K562 (cell line): Measurements from ENCODE around the gene RABL2B.

Experiments used
- CTCF ChIP-seq, 3 experiments: IDR thresholded peaks in 2 of 3; conservative IDR thresholded peaks in 1 of 3; 2 replicates each; pipeline ENCODE4 v1.5.1; 2011 to 2012; ENCODE audit warnings: low read length in 3 of 3, mild to moderate bottlenecking in 3 of 3, control low read depth in 2 of 3, improper control_type of control experiment in 1 of 3, inconsistent platforms in 1 of 3, low read depth in 1 of 3, mixed read lengths in 1 of 3, moderate library complexity in 1 of 3; ENCODE audit not compliant: insufficient read depth in 2 of 3
- DLX4 ChIP-seq: fragments of 250-450 bp; sonication (Bioruptor Pico); IDR thresholded peaks from 2 replicates; pipeline ENCODE4 v1.6.1; 2021; ENCODE audit warnings: mild to moderate bottlenecking
- EP300 ChIP-seq: IDR thresholded peaks from 2 replicates; pipeline ENCODE4 v1.6.1; 2012; ENCODE audit warnings: low read length, improper control_type of control experiment
- GABPB1 ChIP-seq: sonication (generic); formaldehyde crosslinking; IDR thresholded peaks from 2 replicates; pipeline ENCODE4 v1.8.0; 2022; ENCODE audit warnings: mild to moderate bottlenecking, missing genetic modification reagents
- MAX ChIP-seq: sonication (generic); formaldehyde crosslinking; IDR thresholded peaks from 2 replicates; pipeline ENCODE4 v1.9.0; 2022; ENCODE audit warnings: mild to moderate bottlenecking, missing genetic modification reagents
- NR3C1 ChIP-seq: sonication (generic); formaldehyde crosslinking; IDR thresholded peaks from 2 replicates; pipeline ENCODE4 v1.8.1; 2022; ENCODE audit warnings: missing genetic modification reagents
- POLR2AphosphoS5 ChIP-seq: IDR thresholded peaks from 2 replicates; pipeline ENCODE4 v1.6.1; 2011; ENCODE audit warnings: mild to moderate bottlenecking, low read depth, low read length, moderate library complexity; ENCODE audit not compliant: control insufficient read depth, insufficient read depth
- REST ChIP-seq, 2 experiments: fragments of 450-650 bp; formaldehyde crosslinking in 1 of 2; IDR thresholded peaks; 2 replicates each; pipeline versions ENCODE4 v1.4.0 to v1.6.1; 2014 to 2020; ENCODE audit warnings: mild to moderate bottlenecking in 2 of 2, borderline replicate concordance in 1 of 2, low read depth in 1 of 2
- YY1 ChIP-seq, 3 experiments: IDR thresholded peaks; 2 replicates each; pipeline ENCODE4 v1.6.1; 2011; ENCODE audit warnings: low read length in 2 of 3, mild to moderate bottlenecking in 2 of 3, moderate library complexity in 2 of 3, borderline replicate concordance in 1 of 3, control low read depth in 1 of 3, low read depth in 1 of 3; ENCODE audit not compliant: insufficient read depth in 3 of 3, insufficient replicate concordance in 2 of 3, control insufficient read depth in 1 of 3, insufficient read length in 1 of 3; ENCODE audit errors: extremely low read depth in 1 of 3
- ZNF124 ChIP-seq: sonication (generic); formaldehyde crosslinking; IDR thresholded peaks from 2 replicates; pipeline ENCODE4 v1.8.1; 2022; ENCODE audit warnings: missing genetic modification reagents
- ZNF766 ChIP-seq: fragments of 200-800 bp; sonication (Bioruptor generic); conservative IDR thresholded peaks from 2 replicates; pipeline ENCODE4 v1.6.1; 2016; ENCODE audit warnings: missing genetic modification characterization, missing compliant biosample characterization
- ZSCAN29 ChIP-seq: fragments of 450-650 bp; IDR thresholded peaks from 2 replicates; pipeline ENCODE4 v1.6.1; 2017

GRCh38 chr22:50735739-50736030, 47.8 kb downstream of the RABL2B start:
- TF ChIP-seq ZNF124 (CRISPR knock-in tag) (no peak), GABPB1 (no peak), YY1 (IDR thresholded peaks at IDR 0.05; ENCODE audit: borderline replicate concordance in 1 of 3, control insufficient read depth in 1 of 3, extremely low read depth in 1 of 3, insufficient read depth in 3 of 3, insufficient read length in 1 of 3, insufficient replicate concordance in 2 of 3, low read depth in 1 of 3, low read length in 2 of 3) (no peak), ZSCAN29 (no peak), POLR2AphosphoS5 (no peak), MAX (CRISPR knock-in tag) (no peak), CTCF (IDR thresholded peaks at IDR 0.05 in 2 of 3, conservative IDR thresholded peaks at IDR 0.05 in 1 of 3; ENCODE audit: insufficient read depth in 2 of 3, low read depth in 1 of 3, low read length in 3 of 3) (no peak), NR3C1 (CRISPR knock-in tag) (no peak), REST (IDR thresholded peaks at IDR 0.05; ENCODE audit: borderline replicate concordance) (no peak), REST (CRISPR knock-in tag; IDR thresholded peaks at IDR 0.05; ENCODE audit: low read depth) (no peak), ZNF766 (CRISPR knock-in tag) (no peak), EP300 (no peak), DLX4 (CRISPR knock-in tag) (no peak)
